IMR-90 (cell line): Measurements from ENCODE around the gene TMEM135. TPM values are rescaled to one million over a fixed set of nuclear protein-coding genes. Genes with fewer than 3 reads are reported as not detected.

Experiments
- ATAC-seq: fragments of 200-7000 bp; cut with Tn5 transposase; 2 replicates; pipeline ENCODE4 v1.9.1; 2020; ENCODE audit warnings: low read depth, mild to moderate bottlenecking, moderate library complexity
- BruUV-seq: library from RNA; stranded (reverse); fragments of 400-500 nt; replicated peaks from 2 replicates; lab custom pipeline; 2021; lab: Mats Ljungman, UMichigan
- CTCF ChIA-PET: fragments of 300-600 bp; formaldehyde crosslinking; extraction: SDS; loops from one replicate; lab custom pipeline; 2021; ENCODE audit warnings: antibody characterized with exemption; lab: Yijun Ruan, JAX
- POLR2A ChIA-PET: fragments of 300-600 bp; sonication (Branson Sonifier 250); formaldehyde crosslinking; loops from one replicate; lab custom pipeline; 2022; ENCODE audit warnings: antibody characterized with exemption; ENCODE audit not compliant: unreplicated experiment; lab: Charles Lee
- DNase-seq: peaks from one replicate; pipeline ENCODE4 v3.0.0; 2013
- H2AFZ ChIP-seq: replicated peaks from 2 replicates; pipeline ENCODE3; 2013; ENCODE audit warnings: low read length, mild to moderate bottlenecking; ENCODE audit not compliant: poor library complexity
- H2AK5ac ChIP-seq: 2 replicates; pipeline ENCODE4 v1.6.1; 2013; ENCODE audit warnings: low read depth, low read length, inconsistent platforms
- H2AK9ac ChIP-seq: replicated peaks from 2 replicates; pipeline ENCODE3; 2013; ENCODE audit warnings: mild to moderate bottlenecking, low read depth, low read length, moderate library complexity; ENCODE audit not compliant: poor library complexity
- H2BK120ac ChIP-seq: 2 replicates; pipeline ENCODE4 v1.6.1; 2013; ENCODE audit warnings: low read depth, low read length, inconsistent platforms
- H2BK15ac ChIP-seq: 3 replicates; pipeline ENCODE4 v1.6.1; 2013; ENCODE audit warnings: low read depth, low read length, inconsistent platforms
- H2BK20ac ChIP-seq: 2 replicates; pipeline ENCODE4 v1.6.1; 2013; ENCODE audit warnings: low read depth, mild to moderate bottlenecking, inconsistent platforms, low read length, moderate library complexity
- H2BK5ac ChIP-seq: 2 replicates; pipeline ENCODE4 v1.6.1; 2013; ENCODE audit warnings: mild to moderate bottlenecking, low read depth, low read length, inconsistent platforms; ENCODE audit not compliant: poor library complexity, severe bottlenecking
- H3K14ac ChIP-seq: replicated peaks from 2 replicates; pipeline ENCODE4 v1.6.1; 2013; ENCODE audit warnings: low read depth, low read length, inconsistent platforms
- H3K18ac ChIP-seq: 2 replicates; pipeline ENCODE4 v1.6.1; 2013; ENCODE audit warnings: low read depth, low read length, control low read depth
- H3K23ac ChIP-seq: 2 replicates; pipeline ENCODE4 v1.6.1; 2013; ENCODE audit warnings: low read depth, low read length, inconsistent platforms
- H3K27ac ChIP-seq: 2 replicates; pipeline ENCODE4 v1.5.1; 2013; ENCODE audit warnings: mild to moderate bottlenecking, control low read depth, low read length; ENCODE audit not compliant: insufficient read depth
- H3K27me3 ChIP-seq: 2 replicates; pipeline ENCODE4 v1.6.1; 2013; ENCODE audit warnings: low read length; ENCODE audit not compliant: control insufficient read depth, insufficient read depth
- H3K36me3 ChIP-seq: 2 replicates; pipeline ENCODE4 v1.6.1; 2013; ENCODE audit warnings: low read length, mixed read lengths; ENCODE audit not compliant: control insufficient read depth, insufficient read depth
- H3K4ac ChIP-seq: 2 replicates; pipeline ENCODE4 v1.6.1; 2013; ENCODE audit warnings: low read depth, low read length, inconsistent platforms
- H3K4me1 ChIP-seq: 2 replicates; pipeline ENCODE4 v1.6.1; 2013; ENCODE audit warnings: low read length, mixed read lengths; ENCODE audit not compliant: control insufficient read depth, insufficient read depth
- H3K4me2 ChIP-seq: 2 replicates; pipeline ENCODE4 v1.6.1; 2013; ENCODE audit warnings: low read depth, mild to moderate bottlenecking, control low read depth, low read length, moderate library complexity
- H3K4me3 ChIP-seq: 2 replicates; pipeline ENCODE4 v1.5.1; 2013; ENCODE audit warnings: low read depth, mild to moderate bottlenecking, control low read depth, low read length, moderate library complexity; ENCODE audit not compliant: insufficient read depth
- H3K56ac ChIP-seq: 2 replicates; pipeline ENCODE4 v1.6.1; 2013; ENCODE audit warnings: low read length, inconsistent platforms; ENCODE audit not compliant: insufficient read depth; ENCODE audit errors: extremely low read depth
- H3K79me1 ChIP-seq, 2 experiments: 2 replicates each; pipeline ENCODE4 v1.6.1; 2013; ENCODE audit warnings: low read length in 2 of 2, inconsistent platforms in 1 of 2, low read depth in 1 of 2
- H3K9ac ChIP-seq: 2 replicates; pipeline ENCODE4 v1.6.1; 2013; ENCODE audit warnings: low read depth, low read length, control low read depth
- H3K9me1 ChIP-seq: 2 replicates; pipeline ENCODE4 v1.6.1; 2013; ENCODE audit warnings: low read length, inconsistent platforms; ENCODE audit not compliant: insufficient read depth
- H3K9me3 ChIP-seq: 2 replicates; pipeline ENCODE4 v1.6.1; 2013; ENCODE audit warnings: low read length; ENCODE audit not compliant: control insufficient read depth, insufficient read depth
- H4K20me1 ChIP-seq: 2 replicates; pipeline ENCODE4 v1.6.1; 2013; ENCODE audit warnings: low read length, inconsistent platforms; ENCODE audit not compliant: insufficient read depth
- H4K5ac ChIP-seq: 2 replicates; pipeline ENCODE4 v1.6.1; 2013; ENCODE audit warnings: mild to moderate bottlenecking, low read depth, low read length, control low read depth
- H4K8ac ChIP-seq, 2 experiments: 2 replicates each; pipeline ENCODE4 v1.6.1; 2013; ENCODE audit warnings: low read depth in 2 of 2, low read length in 2 of 2, control low read depth in 1 of 2, inconsistent platforms in 1 of 2
- H4K91ac ChIP-seq: 2 replicates; pipeline ENCODE4 v1.6.1; 2013; ENCODE audit warnings: low read depth, low read length, inconsistent platforms; ENCODE audit not compliant: insufficient read depth
- CEBPB ChIP-seq: IDR thresholded peaks from 2 replicates; pipeline ENCODE4 v1.6.1; 2012; ENCODE audit warnings: low read depth, low read length, improper control_type of control experiment
- FOS ChIP-seq: fragments of 150-350 bp; IDR thresholded peaks from 2 replicates; pipeline ENCODE4 v1.6.1; 2016; ENCODE audit warnings: low read depth, low read length
- MAFK ChIP-seq: IDR thresholded peaks from 2 replicates; pipeline ENCODE4 v1.6.1; 2012; ENCODE audit warnings: low read depth, low read length, improper control_type of control experiment
- NFE2L2 ChIP-seq: fragments of 150-350 bp; IDR thresholded peaks from 2 replicates; pipeline ENCODE4 v1.6.1; 2016; ENCODE audit warnings: low read depth, mild to moderate bottlenecking, low read length
- POLR2A ChIP-seq: IDR thresholded peaks from 2 replicates; pipeline ENCODE4 v1.6.1; 2012; ENCODE audit warnings: mild to moderate bottlenecking, low read depth, low read length
- RCOR1 ChIP-seq: IDR thresholded peaks from 2 replicates; pipeline ENCODE4 v1.6.1; 2012; ENCODE audit warnings: mild to moderate bottlenecking, low read length, improper control_type of control experiment; ENCODE audit not compliant: insufficient replicate concordance
- RFX5 ChIP-seq: IDR thresholded peaks from 2 replicates; pipeline ENCODE4 v1.8.0; 2012; ENCODE audit warnings: low read depth, mild to moderate bottlenecking, low read length, moderate library complexity
- WGBS, 2 experiments: methylation state at CpG; one replicate each; pipeline versions ENCODE4 v1.1.5 to v1.1.7; 2013; ENCODE audit warnings: missing lambda C conversion rate in 2 of 2; ENCODE audit not compliant: insufficient read length in 1 of 2; ENCODE audit errors: extremely low coverage in 2 of 2; 5-methylcytosine and 5-hydroxymethylcytosine counted together
- dilution Hi-C: fragments of 300-500 bp; cut with HindIII; formaldehyde crosslinking; loops from one replicate; pipeline ENCODE4 v1.14.3; 2018; ENCODE audit warnings: low sequenced_read_pairs; ENCODE audit not compliant: unreplicated experiment
- in situ Hi-C: fragments of 300-500 bp; cut with MboI; formaldehyde crosslinking; loops from 3 replicates; pipeline ENCODE4 v1.14.3; 2019; ENCODE audit warnings: low sequenced_read_pairs, inconsistent platforms, mixed read lengths
- intact Hi-C: fragments of 100-400 bp; cut with micrococcal nuclease; formaldehyde crosslinking; loops from 2 replicates; pipeline ENCODE4 v1.10.0; 2022
- polyA plus RNA-seq, 3 experiments: library from polyadenylated mRNA; depleted of rRNA; stranded (reverse); fragments of >200 nt; gene quantifications; 2 replicates each; pipeline ENCODE4 v1.2.3, GENCODE V29; 2012; ENCODE audit warnings: low replicate concordance in 1 of 3
- total RNA-seq: library from RNA; depleted of rRNA; stranded (reverse); fragments of >200 nt; gene quantifications from 2 replicates; pipeline ENCODE4 v1.2.3, GENCODE V29; 2012
- TF ChIP-seq, protein P1 (sequence below): fragments of 150-350 bp; IDR thresholded peaks from 2 replicates; pipeline ENCODE4 v1.6.1; 2016; ENCODE audit warnings: low read depth, mild to moderate bottlenecking, low read length, moderate library complexity, borderline replicate concordance
- TF ChIP-seq, protein P2 (sequence below): fragments of 150-350 bp; IDR thresholded peaks from 2 replicates; pipeline ENCODE4 v1.6.1; 2017; ENCODE audit warnings: mild to moderate bottlenecking, antibody characterized with exemption, low read length, low read depth

Gene TMEM135
- total and polyA plus RNA-seq, 2 of the 4 experiments (the other 2 are of a cell fraction), result 3.9 to 5.9 TPM

DNA sequence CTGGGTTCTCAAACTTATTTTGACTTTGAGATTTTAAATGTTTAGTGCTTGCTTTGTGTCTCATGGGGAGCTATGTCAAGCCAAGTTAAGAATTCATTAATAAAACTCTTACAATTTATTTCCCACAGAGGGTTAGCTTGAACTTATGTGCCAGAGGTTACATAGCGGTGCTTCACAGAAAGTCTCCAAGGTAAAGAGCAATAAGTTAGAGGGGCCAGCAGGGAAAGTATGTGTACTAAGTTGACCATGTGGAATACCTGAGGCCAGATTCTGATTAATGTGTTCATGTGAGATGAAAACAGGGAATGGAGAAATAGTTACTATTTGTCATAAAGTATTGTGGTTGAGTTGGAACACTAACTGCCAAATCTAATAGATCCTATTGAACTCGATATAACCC, 149.3 kb downstream of the TMEM135 start:
- Histone ChIP-seq H3K9me3 (no peaks in the 10 kb centered on the region), H2BK20ac (no peak overlapping the region), H3K56ac (no peak overlapping the region), H2BK15ac (no peak overlapping the region), H3K4ac (no peak overlapping the region), H3K36me3 (no peaks in the 10 kb centered on the region), H3K27me3 (no peaks in the 10 kb centered on the region), H3K18ac (no peak overlapping the region), H4K5ac (no peak overlapping the region), H3K14ac (no peak overlapping the region), H3K27ac (no peak overlapping the region), H3K79me1 (no peaks in the 10 kb centered on the region), H3K9me1 (no peaks in the 10 kb centered on the region), H4K8ac (no peak overlapping the region), H3K23ac (no peak overlapping the region), H2AK9ac (no peak overlapping the region), H2AFZ (no peak overlapping the region), H2BK5ac (no peak overlapping the region), H2BK120ac (no peak overlapping the region), H3K4me2 (no peak overlapping the region), H2AK5ac (no peak overlapping the region), H3K4me3 (no peak overlapping the region), H4K20me1 (no peaks in the 10 kb centered on the region), H3K4me1 (no peaks in the 10 kb centered on the region), H4K91ac (no peak overlapping the region), H3K9ac (no peak overlapping the region)
- intact Hi-C loops (loop anchor here (5.0 kb wide), 1 partner anchor 35 kb away; no protein-coding TSS in a partner anchor), dilution Hi-C loops (no loop called here), in situ Hi-C loops (no loop called here)
- ChIA-PET CTCF (no interaction called here), POLR2A (no interaction called here)
- no TSS peak for BruUV-seq
- TF ChIP-seq NFE2L2 (no peak), MAFK (no peak), RCOR1 (no peak), FOS (no peak), CEBPB (no peak), RFX5 (no peak), POLR2A (no peak)
- TF ChIP-seq, protein P1, sequence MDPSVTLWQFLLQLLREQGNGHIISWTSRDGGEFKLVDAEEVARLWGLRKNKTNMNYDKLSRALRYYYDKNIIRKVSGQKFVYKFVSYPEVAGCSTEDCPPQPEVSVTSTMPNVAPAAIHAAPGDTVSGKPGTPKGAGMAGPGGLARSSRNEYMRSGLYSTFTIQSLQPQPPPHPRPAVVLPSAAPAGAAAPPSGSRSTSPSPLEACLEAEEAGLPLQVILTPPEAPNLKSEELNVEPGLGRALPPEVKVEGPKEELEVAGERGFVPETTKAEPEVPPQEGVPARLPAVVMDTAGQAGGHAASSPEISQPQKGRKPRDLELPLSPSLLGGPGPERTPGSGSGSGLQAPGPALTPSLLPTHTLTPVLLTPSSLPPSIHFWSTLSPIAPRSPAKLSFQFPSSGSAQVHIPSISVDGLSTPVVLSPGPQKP, result no peak
- TF ChIP-seq, protein P2, sequence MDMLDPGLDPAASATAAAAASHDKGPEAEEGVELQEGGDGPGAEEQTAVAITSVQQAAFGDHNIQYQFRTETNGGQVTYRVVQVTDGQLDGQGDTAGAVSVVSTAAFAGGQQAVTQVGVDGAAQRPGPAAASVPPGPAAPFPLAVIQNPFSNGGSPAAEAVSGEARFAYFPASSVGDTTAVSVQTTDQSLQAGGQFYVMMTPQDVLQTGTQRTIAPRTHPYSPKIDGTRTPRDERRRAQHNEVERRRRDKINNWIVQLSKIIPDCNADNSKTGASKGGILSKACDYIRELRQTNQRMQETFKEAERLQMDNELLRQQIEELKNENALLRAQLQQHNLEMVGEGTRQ, result no peak
- 100% methylated on average over 1 of the region's 2 CpGs; no CpG with 5 or more reads in 1 of the 2 experiments for WGBS, 2 experiments
- no peak for DNase-seq
- no peak for ATAC-seq
